HUES6 (cell line): ENCODE measurements around the gene SPARC.

Experiments
- H3K27ac ChIP-seq: 2 replicates; pipeline ENCODE4 v1.7.0; 2013; ENCODE audit warnings: low read depth, mild to moderate bottlenecking, low read length, inconsistent platforms
- H3K27me3 ChIP-seq: 2 replicates; pipeline ENCODE4 v1.6.1; 2013; ENCODE audit warnings: low read length; ENCODE audit not compliant: control insufficient read depth, insufficient read depth
- H3K36me3 ChIP-seq: 2 replicates; pipeline ENCODE4 v1.6.1; 2013; ENCODE audit warnings: low read length; ENCODE audit not compliant: control insufficient read depth, insufficient read depth
- H3K4me1 ChIP-seq: 2 replicates; pipeline ENCODE4 v1.6.1; 2013; ENCODE audit warnings: low read length; ENCODE audit not compliant: control insufficient read depth, insufficient read depth
- H3K4me3 ChIP-seq: 2 replicates; pipeline ENCODE4 v1.5.1; 2013; ENCODE audit warnings: low read depth, low read length
- H3K9ac ChIP-seq: one replicate; pipeline ENCODE4 v1.6.1; 2013; ENCODE audit warnings: mild to moderate bottlenecking, low read length
- H3K9me3 ChIP-seq: 2 replicates; pipeline ENCODE4 v1.6.1; 2013; ENCODE audit warnings: low read depth, low read length; ENCODE audit not compliant: control insufficient read depth, insufficient read depth

SPARC gene

GRCh38 chr5:151720215-151720614, 33.5 kb upstream of the SPARC start:
- H3K4me3 ChIP-seq: no peak overlapping the region
- H3K27ac ChIP-seq: no peak overlapping the region
- H3K27me3 ChIP-seq: no peaks in the 10 kb centered on the region
- H3K36me3 ChIP-seq: no peaks in the 10 kb centered on the region
- peaks cover 12% of the 10 kb centered on the region for H3K4me1 ChIP-seq
- H3K9me3 ChIP-seq: 0 out of 2 replicates have a peak, but pooled peaks cover 14% of the 10 kb centered on the region
- H3K9ac ChIP-seq: no peak overlapping the region

- H3K27ac ChIP-seq: no peak overlapping the region
- H3K27me3 ChIP-seq: no peaks in the 10 kb centered on the region
- H3K9me3 ChIP-seq: 0 out of 2 replicates have a peak, but pooled peaks cover 15% of the 10 kb centered on the region
- H3K4me3 ChIP-seq: no peak overlapping the region
- H3K36me3 ChIP-seq: no peaks in the 10 kb centered on the region
- no peak overlapping the region for H3K9ac ChIP-seq
- H3K4me1 ChIP-seq: peaks cover 12% of the 10 kb centered on the region
Measured at GRCh38 chr5:151719228-151720000, 32.7 kb upstream of the SPARC start.

GRCh38 chr5:151718646-151719045, 31.9 kb upstream of the SPARC start:
- Histone ChIP-seq H3K9ac (no peak overlapping the region), H3K36me3 (no peaks in the 10 kb centered on the region), H3K27ac (no peak overlapping the region), H3K9me3 (0 out of 2 replicates have a peak, but pooled peaks cover 16% of the 10 kb centered on the region), H3K27me3 (no peaks in the 10 kb centered on the region), H3K4me1 (peaks cover 12% of the 10 kb centered on the region), H3K4me3 (no peak overlapping the region)

- H3K27ac ChIP-seq: no peak overlapping the region
- H3K4me1 ChIP-seq: peaks cover 12% of the 10 kb centered on the region
- H3K9ac ChIP-seq: no peak overlapping the region
Measured at GRCh38 chr5:151718153-151718552, 31.4 kb upstream of the SPARC start.

GRCh38 chr5:151717416-151717815, 30.7 kb upstream of the SPARC start:
- no peak overlapping the region for H3K4me3 ChIP-seq
- H3K9ac ChIP-seq: no peak overlapping the region
- peaks cover 12% of the 10 kb centered on the region for H3K4me1 ChIP-seq
- H3K27ac ChIP-seq: no peak overlapping the region
- no peaks in the 10 kb centered on the region for H3K36me3 ChIP-seq
- H3K9me3 ChIP-seq: 0 out of 2 replicates have a peak, but pooled peaks cover 16% of the 10 kb centered on the region
- H3K27me3 ChIP-seq: no peaks in the 10 kb centered on the region

More at GRCh38 chr5:151718153-151718552, 31.4 kb upstream of the SPARC start:
- no peaks in the 10 kb centered on the region for H3K27me3 ChIP-seq
- H3K4me3 ChIP-seq: no peak overlapping the region
- H3K36me3 ChIP-seq: no peaks in the 10 kb centered on the region
- 0 out of 2 replicates have a peak, but pooled peaks cover 16% of the 10 kb centered on the region for H3K9me3 ChIP-seq

GRCh38 chr5:151709109-151709735, 22.5 kb upstream of the SPARC start:
- no peak overlapping the region for H3K4me3 ChIP-seq
- no peak overlapping the region for H3K27ac ChIP-seq
- H3K9ac ChIP-seq: no peak overlapping the region
- H3K36me3 ChIP-seq: no peaks in the 10 kb centered on the region
- H3K9me3 ChIP-seq: 0 out of 2 replicates have a peak, but pooled peaks cover 3% of the 10 kb centered on the region
- no peaks in the 10 kb centered on the region; the same call in 1 of the 2 replicates for H3K4me1 ChIP-seq
- H3K27me3 ChIP-seq: no peaks in the 10 kb centered on the region

GRCh38 chr5:151708126-151708525, 21.4 kb upstream of the SPARC start:
- no peak overlapping the region for H3K9ac ChIP-seq
- 0 out of 2 replicates have a peak, but pooled peaks cover 3% of the 10 kb centered on the region for H3K9me3 ChIP-seq
- no peaks in the 10 kb centered on the region; the same call in 1 of the 2 replicates for H3K4me1 ChIP-seq
- no peaks in the 10 kb centered on the region for H3K36me3 ChIP-seq
- H3K27ac ChIP-seq: no peak overlapping the region
- H3K27me3 ChIP-seq: no peaks in the 10 kb centered on the region
- H3K4me3 ChIP-seq: no peak overlapping the region

- Histone ChIP-seq H3K4me3 (no peak overlapping the region), H3K9me3 (0 out of 2 replicates have a peak, but pooled peaks cover 3% of the 10 kb centered on the region), H3K27ac (no peak overlapping the region), H3K4me1 (no peaks in the 10 kb centered on the region; the same call in 1 of the 2 replicates), H3K27me3 (no peaks in the 10 kb centered on the region), H3K36me3 (no peaks in the 10 kb centered on the region), H3K9ac (no peak overlapping the region)
Measured at GRCh38 chr5:151707567-151707966, 20.9 kb upstream of the SPARC start.

- H3K27ac ChIP-seq: no peak overlapping the region
- no peaks in the 10 kb centered on the region for H3K36me3 ChIP-seq
- no peak overlapping the region for H3K9ac ChIP-seq
- H3K4me1 ChIP-seq: no peaks in the 10 kb centered on the region; the same call in 1 of the 2 replicates
- no peak overlapping the region for H3K4me3 ChIP-seq
- no peaks in the 10 kb centered on the region for H3K27me3 ChIP-seq
- 0 out of 2 replicates have a peak, but pooled peaks cover 3% of the 10 kb centered on the region for H3K9me3 ChIP-seq
Measured at GRCh38 chr5:151706906-151707305, 20.2 kb upstream of the SPARC start.

- Histone ChIP-seq H3K9me3 (no peaks in the 10 kb centered on the region), H3K9ac (no peak overlapping the region), H3K36me3 (no peaks in the 10 kb centered on the region), H3K4me3 (no peak overlapping the region), H3K4me1 (peaks cover 9% of the 10 kb centered on the region), H3K27me3 (no peaks in the 10 kb centered on the region), H3K27ac (no peak overlapping the region)
Measured at GRCh38 chr5:151703780-151704179, 17.1 kb upstream of the SPARC start.

GRCh38 chr5:151703227-151703626, 16.5 kb upstream of the SPARC start:
- H3K36me3 ChIP-seq: no peaks in the 10 kb centered on the region
- no peak overlapping the region for H3K27ac ChIP-seq
- peaks cover 12% of the 10 kb centered on the region for H3K4me1 ChIP-seq
- no peaks in the 10 kb centered on the region for H3K27me3 ChIP-seq
- H3K4me3 ChIP-seq: no peak overlapping the region
- H3K9me3 ChIP-seq: no peaks in the 10 kb centered on the region
- no peak overlapping the region for H3K9ac ChIP-seq
